Nephron (organoid): ENCODE data around the gene CHMP6.
A peak's percentile ranks its signal among the peaks of the same experiment; 100 is the strongest.
"Not testable (repeated sequence)": the region's sequence is repeated elsewhere in the genome, so short reads cannot be mapped to it uniquely, and the experiment has no call there.

Experiments
- H3K27ac Mint-ChIP-seq, 3 experiments: 2 replicates each; pipeline ENCODE4 v1.8.0; 2020; ENCODE audit warnings: mixed read lengths in 3 of 3, mild to moderate bottlenecking in 2 of 3, moderate library complexity in 1 of 3
- H3K27me3 Mint-ChIP-seq: 2 replicates; pipeline ENCODE4 v1.8.0; 2021; ENCODE audit warnings: low read depth, mild to moderate bottlenecking, moderate library complexity, mixed read lengths
- H3K36me3 Mint-ChIP-seq: 2 replicates; pipeline ENCODE4 v1.8.0; 2020; ENCODE audit warnings: low read depth, mixed read lengths
- H3K4me1 Mint-ChIP-seq: 2 replicates; pipeline ENCODE4 v1.8.0; 2020; ENCODE audit warnings: mixed read lengths
- H3K4me3 Mint-ChIP-seq, 3 experiments: 2 replicates each; pipeline ENCODE4 v1.8.0; 2020; ENCODE audit warnings: mild to moderate bottlenecking in 3 of 3, mixed read lengths in 3 of 3, moderate library complexity in 2 of 3
- H3K9me3 Mint-ChIP-seq: 2 replicates; pipeline ENCODE4 v1.8.0; 2020; ENCODE audit warnings: mixed read lengths
- TF ChIP-seq, protein P1 (sequence below), 3 experiments: fragments of 200-600 bp; sonication (generic); IDR thresholded peaks; one replicate each; pipeline ENCODE4 v1.5.0; 2021; ENCODE audit warnings: antibody characterized with exemption in 3 of 3; ENCODE audit not compliant: unreplicated experiment in 3 of 3

Gene CHMP6

DNA sequence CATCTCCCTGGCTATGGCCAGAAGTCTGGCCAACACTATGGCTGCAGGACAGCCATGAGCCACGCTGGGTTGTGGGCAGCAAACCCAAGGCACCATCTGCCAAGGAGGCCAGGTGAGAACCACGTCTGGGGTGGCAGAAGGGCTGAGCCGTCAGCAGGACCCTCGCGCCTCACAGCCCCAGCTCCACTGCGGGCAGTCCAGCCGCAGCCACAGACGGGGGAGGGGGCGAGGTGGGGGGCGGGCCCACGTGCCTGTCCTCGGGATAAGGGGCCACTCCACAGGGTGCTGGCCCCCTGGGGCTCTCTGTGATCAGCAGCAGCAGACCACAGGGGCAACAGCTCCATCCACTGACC lies 36.8 kb downstream of the CHMP6 start:
- H3K27ac Mint-ChIP-seq = no peak overlapping the region
- H3K36me3 Mint-ChIP-seq = peaks cover 17% of the 10 kb centered on the region
- peaks cover 18% of the 10 kb centered on the region for H3K27me3 Mint-ChIP-seq
- H3K4me3 Mint-ChIP-seq = no peak overlapping the region
- TF ChIP-seq, protein P1, sequence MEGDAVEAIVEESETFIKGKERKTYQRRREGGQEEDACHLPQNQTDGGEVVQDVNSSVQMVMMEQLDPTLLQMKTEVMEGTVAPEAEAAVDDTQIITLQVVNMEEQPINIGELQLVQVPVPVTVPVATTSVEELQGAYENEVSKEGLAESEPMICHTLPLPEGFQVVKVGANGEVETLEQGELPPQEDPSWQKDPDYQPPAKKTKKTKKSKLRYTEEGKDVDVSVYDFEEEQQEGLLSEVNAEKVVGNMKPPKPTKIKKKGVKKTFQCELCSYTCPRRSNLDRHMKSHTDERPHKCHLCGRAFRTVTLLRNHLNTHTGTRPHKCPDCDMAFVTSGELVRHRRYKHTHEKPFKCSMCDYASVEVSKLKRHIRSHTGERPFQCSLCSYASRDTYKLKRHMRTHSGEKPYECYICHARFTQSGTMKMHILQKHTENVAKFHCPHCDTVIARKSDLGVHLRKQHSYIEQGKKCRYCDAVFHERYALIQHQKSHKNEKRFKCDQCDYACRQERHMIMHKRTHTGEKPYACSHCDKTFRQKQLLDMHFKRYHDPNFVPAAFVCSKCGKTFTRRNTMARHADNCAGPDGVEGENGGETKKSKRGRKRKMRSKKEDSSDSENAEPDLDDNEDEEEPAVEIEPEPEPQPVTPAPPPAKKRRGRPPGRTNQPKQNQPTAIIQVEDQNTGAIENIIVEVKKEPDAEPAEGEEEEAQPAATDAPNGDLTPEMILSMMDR (IDR thresholded peaks at IDR 0.05; ENCODE audit: unreplicated experiment in 3 of 3) = no peak
- peaks cover 46% of the 10 kb centered on the region for H3K4me1 Mint-ChIP-seq
- H3K9me3 Mint-ChIP-seq = no peaks in the 10 kb centered on the region

GRCh38 chr17:81029859-81030258 lies 38.2 kb downstream of the CHMP6 start:
- Mint-ChIP-seq H3K36me3 (peaks cover 17% of the 10 kb centered on the region), H3K4me1 (peaks cover 53% of the 10 kb centered on the region), H3K9me3 (no peaks in the 10 kb centered on the region), H3K27me3 (peaks cover 13% of the 10 kb centered on the region), H3K4me3 (no peak overlapping the region), H3K27ac (no peak overlapping the region)
- TF ChIP-seq, protein P1 (IDR thresholded peaks at IDR 0.05; ENCODE audit: unreplicated experiment in 3 of 3) = no peak

- Mint-ChIP-seq H3K4me1 (peaks cover 48% of the 10 kb centered on the region), H3K36me3 (peaks cover 17% of the 10 kb centered on the region), H3K27ac (peak overlapping the region; percentile 56 to 88 (median 64))
- H3K9me3 Mint-ChIP-seq, H3K27me3 Mint-ChIP-seq, H3K4me3 Mint-ChIP-seq: not testable (repeated sequence)
These were observed 38.7 kb downstream of the CHMP6 start for GRCh38 chr17:81030312-81030711.

GRCh38 chr17:81030741-81031565 lies 39.3 kb downstream of the CHMP6 start:
- TF ChIP-seq, protein P1 (IDR thresholded peaks at IDR 0.05; ENCODE audit: unreplicated experiment in 3 of 3) = no peak
- peaks cover 9% of the 10 kb centered on the region for H3K27me3 Mint-ChIP-seq
- H3K4me1 Mint-ChIP-seq = peaks cover 46% of the 10 kb centered on the region
- H3K27ac Mint-ChIP-seq = peak overlapping the region; percentile 64 to 88 (median 84)
- peak overlapping the region; percentile 76 to 82 (median 80) for H3K4me3 Mint-ChIP-seq
- no peaks in the 10 kb centered on the region for H3K9me3 Mint-ChIP-seq
- peaks cover 17% of the 10 kb centered on the region for H3K36me3 Mint-ChIP-seq

GRCh38 chr17:81031566-81032550 lies 40.2 kb downstream of the CHMP6 start:
- peak overlapping the region; percentile 76 to 82 (median 80) for H3K4me3 Mint-ChIP-seq
- peak overlapping the region; percentile 64 to 88 (median 84) for H3K27ac Mint-ChIP-seq
- H3K4me1 Mint-ChIP-seq = peaks cover 47% of the 10 kb centered on the region
- TF ChIP-seq, protein P1 (IDR thresholded peaks at IDR 0.05; ENCODE audit: unreplicated experiment in 3 of 3) = no peak
- peaks cover 17% of the 10 kb centered on the region for H3K36me3 Mint-ChIP-seq
- H3K9me3 Mint-ChIP-seq = no peaks in the 10 kb centered on the region
- peaks cover 13% of the 10 kb centered on the region for H3K27me3 Mint-ChIP-seq
